Glutamatergic neuron (in vitro differentiated cells): ENCODE measurements around the gene PCDH9. TPM values are rescaled to one million over a fixed set of nuclear protein-coding genes. Genes with fewer than 3 reads are reported as not detected.
A peak's percentile ranks its signal among the peaks of the same experiment; 100 is the strongest.

Experiments
- DNase-seq: peaks from one replicate; pipeline ENCODE4 v3.0.0; 2022
- H3K27ac Mint-ChIP-seq: one replicate; pipeline ENCODE4 v1.8.0; 2020; ENCODE audit warnings: mild to moderate bottlenecking, mixed read lengths, inconsistent platforms; ENCODE audit not compliant: unreplicated experiment
- H3K27me3 Mint-ChIP-seq: one replicate; pipeline ENCODE4 v1.8.0; 2020; ENCODE audit warnings: mild to moderate bottlenecking, moderate library complexity, mixed read lengths, inconsistent platforms; ENCODE audit not compliant: unreplicated experiment
- H3K36me3 Mint-ChIP-seq: one replicate; pipeline ENCODE4 v1.8.0; 2020; ENCODE audit warnings: mild to moderate bottlenecking, mixed read lengths, inconsistent platforms; ENCODE audit not compliant: unreplicated experiment
- H3K4me1 Mint-ChIP-seq: one replicate; pipeline ENCODE4 v1.8.0; 2020; ENCODE audit warnings: mild to moderate bottlenecking, low read depth, mixed read lengths, inconsistent platforms; ENCODE audit not compliant: unreplicated experiment
- H3K4me3 Mint-ChIP-seq: one replicate; pipeline ENCODE4 v1.8.0; 2020; ENCODE audit warnings: mild to moderate bottlenecking, mixed read lengths, inconsistent platforms; ENCODE audit not compliant: unreplicated experiment
- H3K9me3 Mint-ChIP-seq: one replicate; pipeline ENCODE4 v1.8.0; 2020; ENCODE audit warnings: mild to moderate bottlenecking, moderate library complexity, mixed read lengths, inconsistent platforms; ENCODE audit not compliant: unreplicated experiment
- CTCF ChIP-seq: fragments of 200-600 bp; sonication (generic); IDR thresholded peaks from one replicate; pipeline ENCODE4 v1.5.0; 2021; ENCODE audit not compliant: partially characterized antibody, unreplicated experiment
- total RNA-seq: library from RNA; stranded (reverse); fragmentation: NEBNext Ultra II Directional; extraction: Animal tissue kit (Norgen Biotek cat#: 25700); gene quantifications from one replicate; pipeline ENCODE4 v1.2.1, GENCODE V29; 2021; ENCODE audit not compliant: unreplicated experiment

PCDH9 gene
- total RNA-seq, 1 donor from 2014 or later = 43.3 TPM

GRCh38 chr13:66914155-66914554 is 316.0 kb downstream of the PCDH9 start:
- no peak for TF ChIP-seq CTCF
- Mint-ChIP-seq H3K4me1 (peaks cover 4% of the 10 kb centered on the region), H3K27me3 (no peaks in the 10 kb centered on the region), H3K4me3 (no peak overlapping the region), H3K9me3 (no peaks in the 10 kb centered on the region), H3K27ac (no peak overlapping the region), H3K36me3 (no peaks in the 10 kb centered on the region)
- no peak for DNase-seq

DNA sequence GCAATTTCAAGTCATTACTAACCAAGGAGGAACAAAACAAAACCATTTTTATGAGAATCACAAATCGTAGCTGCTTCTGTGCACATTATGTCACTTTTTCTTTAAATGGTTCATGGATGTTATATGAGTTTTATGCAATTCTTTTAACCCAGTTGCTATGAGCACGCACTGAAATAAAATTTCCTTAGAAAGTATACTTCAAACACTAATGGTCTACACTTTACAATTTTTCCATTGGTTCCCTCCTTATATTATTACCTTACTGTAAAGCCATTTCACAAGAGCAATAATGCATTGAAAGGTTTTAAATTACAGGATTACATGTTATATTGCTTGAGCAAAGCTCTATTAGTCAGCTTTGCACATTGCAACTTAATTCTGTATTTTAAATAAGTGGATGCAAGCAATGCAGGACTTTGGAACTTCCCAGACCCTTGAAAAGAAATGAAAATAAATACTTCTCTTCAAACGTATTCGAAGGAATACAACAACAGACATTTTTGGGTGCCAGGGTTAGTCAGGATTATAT is 318.7 kb downstream of the PCDH9 start:
- Mint-ChIP-seq H3K4me3 (no peak overlapping the region), H3K9me3 (no peaks in the 10 kb centered on the region), H3K4me1 (peaks cover 4% of the 10 kb centered on the region), H3K27ac (no peak overlapping the region), H3K36me3 (no peaks in the 10 kb centered on the region), H3K27me3 (no peaks in the 10 kb centered on the region)
- TF ChIP-seq CTCF = no peak
- DNase-seq = no peak

- peaks cover 7% of the 10 kb centered on the region for H3K4me1 Mint-ChIP-seq
- no peak for TF ChIP-seq CTCF
- H3K4me3 Mint-ChIP-seq = no peak overlapping the region
- no peak overlapping the region for H3K27ac Mint-ChIP-seq
- H3K36me3 Mint-ChIP-seq = no peaks in the 10 kb centered on the region
- peaks cover 4% of the 10 kb centered on the region for H3K9me3 Mint-ChIP-seq
- DNase-seq = no peak
- H3K27me3 Mint-ChIP-seq = no peaks in the 10 kb centered on the region
Measured at GRCh38 chr13:66899955-66900354, 330.2 kb downstream of the PCDH9 start.

DNA sequence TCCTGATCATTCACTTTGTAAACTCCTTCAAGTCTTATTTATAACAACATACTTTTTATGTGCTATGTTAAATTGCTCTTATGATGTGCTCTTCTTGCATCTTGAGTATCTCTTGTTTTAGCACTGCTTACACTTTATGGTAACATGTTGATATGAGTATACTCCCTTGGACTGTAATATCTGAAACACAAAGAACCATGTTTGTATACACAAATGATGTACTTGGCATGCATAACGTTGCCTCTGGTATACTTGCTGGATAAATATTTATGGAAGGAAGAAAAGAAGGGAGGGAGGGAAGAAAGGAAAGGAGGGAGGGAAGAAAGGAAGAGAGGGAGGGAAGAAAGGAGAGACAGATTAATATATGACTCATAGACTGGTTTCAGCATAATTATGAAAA is 333.2 kb downstream of the PCDH9 start:
- Mint-ChIP-seq H3K36me3 (no peaks in the 10 kb centered on the region), H3K9me3 (peaks cover 4% of the 10 kb centered on the region), H3K27ac (no peak overlapping the region), H3K4me3 (no peak overlapping the region), H3K27me3 (no peaks in the 10 kb centered on the region), H3K4me1 (peaks cover 7% of the 10 kb centered on the region)
- DNase-seq = no peak
- no peak for TF ChIP-seq CTCF

DNA sequence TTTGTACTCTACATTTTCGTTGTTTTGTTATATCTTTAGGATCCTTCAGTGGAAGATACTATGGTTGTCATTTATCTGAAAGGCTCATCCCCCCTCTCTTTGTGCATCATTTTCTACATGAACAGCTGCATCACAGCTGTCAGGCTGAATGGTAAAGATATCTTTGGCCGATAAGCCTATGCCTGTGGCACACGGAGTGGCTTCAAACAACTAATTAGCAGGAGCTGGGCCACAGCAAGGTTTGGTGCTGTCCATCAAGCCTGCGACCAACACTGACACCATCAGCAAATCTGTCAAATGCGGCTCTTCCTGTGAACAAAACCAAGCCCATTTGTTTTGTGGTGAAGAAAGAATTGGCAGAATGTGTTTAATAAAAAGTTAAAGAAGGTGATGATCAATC is 334.4 kb downstream of the PCDH9 start:
- Mint-ChIP-seq H3K27ac (peak overlapping the region; percentile 81), H3K4me1 (peaks cover 7% of the 10 kb centered on the region), H3K9me3 (peaks cover 4% of the 10 kb centered on the region), H3K4me3 (peak overlapping the region; percentile 36), H3K36me3 (no peaks in the 10 kb centered on the region), H3K27me3 (no peaks in the 10 kb centered on the region)
- TF ChIP-seq CTCF = no peak
- peak; percentile 18 for DNase-seq
